ENCODE measurements around the gene RPS24. TPM values are rescaled to one million over a fixed set of nuclear protein-coding genes. Genes with fewer than 3 reads are reported as not detected.

RPS24 gene
- total and polyA plus RNA-seq, 2 of the 13 experiments (the other 11 are each of a cell fraction or from before 2014, with no cell fraction given), result 2,690 to 3,319 TPM

DNA sequence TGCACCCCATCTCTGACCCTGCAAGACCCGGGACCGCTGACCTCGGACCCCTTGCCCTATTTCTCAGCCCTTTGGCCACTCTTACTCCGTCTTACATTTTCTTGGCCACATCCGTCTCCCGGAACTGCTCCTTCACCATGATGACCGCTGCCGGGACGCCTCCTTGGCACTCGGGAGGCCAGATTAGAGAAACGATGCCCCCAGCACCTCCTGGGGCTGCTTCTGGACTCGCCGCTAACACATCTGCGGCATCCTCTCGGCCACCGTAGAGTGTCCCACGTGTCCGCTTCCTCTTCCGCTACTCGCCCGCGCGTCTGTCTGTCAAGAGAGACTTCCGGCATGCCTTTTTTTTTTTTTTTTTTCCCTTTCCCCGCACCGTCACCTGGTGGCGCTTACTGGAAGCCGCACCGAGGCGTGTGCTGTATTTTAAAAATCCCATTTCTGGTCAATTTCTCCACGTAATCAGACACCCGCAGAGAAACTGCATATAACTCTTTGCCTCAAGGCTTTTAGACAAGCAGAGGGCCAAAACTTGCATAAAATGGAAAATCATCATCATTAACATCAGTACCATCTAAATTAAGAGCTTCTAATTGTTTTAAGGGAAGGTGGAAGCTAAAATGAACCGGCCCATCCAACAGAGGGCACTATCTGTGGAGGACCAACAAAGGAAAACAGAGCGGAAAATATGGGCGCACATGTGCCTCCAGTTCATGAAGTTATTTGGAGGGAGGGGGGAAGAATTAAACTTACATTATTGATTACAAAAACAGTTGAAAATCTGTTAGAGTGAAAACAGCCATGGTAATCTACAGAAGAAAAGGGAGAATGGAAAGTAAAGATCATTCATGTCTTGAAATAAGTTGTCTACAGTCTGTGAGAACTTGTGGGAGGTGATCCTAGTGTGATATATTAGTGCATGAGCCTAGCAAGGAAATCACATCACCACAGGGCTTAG lies 4.1 kb upstream of the RPS24 start, which contains the start of gene POLR3A (continued):
- TF ChIP-seq, protein P1, sequence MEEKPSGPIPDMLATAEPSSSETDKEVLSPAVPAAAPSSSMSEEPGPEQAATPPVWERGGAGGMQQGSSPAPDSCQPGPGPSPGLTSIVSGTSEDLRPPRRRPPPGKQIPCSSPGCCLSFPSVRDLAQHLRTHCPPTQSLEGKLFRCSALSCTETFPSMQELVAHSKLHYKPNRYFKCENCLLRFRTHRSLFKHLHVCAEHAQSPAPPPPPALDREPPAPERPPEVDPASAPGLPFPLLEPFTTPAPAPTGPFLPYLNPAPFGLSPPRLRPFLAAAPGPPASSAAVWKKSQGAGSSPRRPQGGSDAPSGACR (CRISPR knock-in tag; IDR thresholded peaks at IDR 0.05), result 0 out of 2 replicates have a peak, but pooled peaks have one; percentile 54
- TF ChIP-seq ZSCAN31 (CRISPR knock-in tag; IDR thresholded peaks at IDR 0.05; ENCODE audit: low read depth) (peak; percentile 67; the same call in 1 of the 2 replicates), ZNF670 (CRISPR knock-in tag; IDR thresholded peaks at IDR 0.05; ENCODE audit: borderline replicate concordance) (no peak; the same call in 1 of the 2 replicates), NAIF1 (CRISPR knock-in tag; IDR thresholded peaks at IDR 0.05; ENCODE audit: borderline replicate concordance) (no peak), ESRRA (CRISPR knock-in tag; IDR thresholded peaks at IDR 0.05; ENCODE audit: low read depth) (peak; percentile 32; the same call in 1 of the 2 replicates), MTA1 (CRISPR knock-in tag; IDR thresholded peaks at IDR 0.05; ENCODE audit: borderline replicate concordance) (no peak), IKZF1 (IDR thresholded peaks at IDR 0.05) (no peak), ZNF713 (CRISPR knock-in tag; IDR thresholded peaks at IDR 0.05) (no peak), ZNF282 (IDR thresholded peaks at IDR 0.05; ENCODE audit: partially characterized antibody) (no peak), TBL1XR1 (IDR thresholded peaks at IDR 0.05; ENCODE audit: borderline replicate concordance, low read length, partially characterized antibody) (no peak), NFE2L1 (CRISPR knock-in tag; IDR thresholded peaks at IDR 0.05; ENCODE audit: borderline replicate concordance) (no peak), NR2F1 (CRISPR knock-in tag; IDR thresholded peaks at IDR 0.05) (peak in 1 of 2 experiments; percentile 53; a peak in 1 of 4 replicates), ZBTB7B (CRISPR knock-in tag; IDR thresholded peaks at IDR 0.05) (peak; percentile 42; the same call in 1 of the 2 replicates), TARDBP (CRISPR knock-in tag; IDR thresholded peaks at IDR 0.05) (peak; percentile 49; the same call in 1 of the 2 replicates), KLF11 (CRISPR knock-in tag; IDR thresholded peaks at IDR 0.05) (no peak), ZNF17 (CRISPR knock-in tag; IDR thresholded peaks at IDR 0.05) (no peak), ZNF34 (CRISPR knock-in tag; IDR thresholded peaks at IDR 0.05; ENCODE audit: borderline replicate concordance) (no peak), ZFP36 (IDR thresholded peaks at IDR 0.05; ENCODE audit: borderline replicate concordance, low read depth, low read length, partially characterized antibody) (no peak), KDM6A (CRISPR knock-in tag; IDR thresholded peaks at IDR 0.05; ENCODE audit: low read depth) (no peak), FOXM1 (CRISPR knock-in tag; IDR thresholded peaks at IDR 0.05) (no peak), ZNF678 (CRISPR knock-in tag; IDR thresholded peaks at IDR 0.05) (no peak), NFE2 (CRISPR knock-in tag; IDR thresholded peaks at IDR 0.05) (no peak), ZNF124 (CRISPR knock-in tag; IDR thresholded peaks at IDR 0.05) (peak; percentile 51; the same call in 1 of the 2 replicates), NFATC3 (CRISPR knock-in tag; IDR thresholded peaks at IDR 0.05) (no peak), ZNF263 (CRISPR knock-in tag; IDR thresholded peaks at IDR 0.05) (peak; percentile 54; the same call in 1 of the 2 replicates), ZFP36L2 (CRISPR knock-in tag; IDR thresholded peaks at IDR 0.05) (no peak)
- TF ChIP-seq, protein P2, sequence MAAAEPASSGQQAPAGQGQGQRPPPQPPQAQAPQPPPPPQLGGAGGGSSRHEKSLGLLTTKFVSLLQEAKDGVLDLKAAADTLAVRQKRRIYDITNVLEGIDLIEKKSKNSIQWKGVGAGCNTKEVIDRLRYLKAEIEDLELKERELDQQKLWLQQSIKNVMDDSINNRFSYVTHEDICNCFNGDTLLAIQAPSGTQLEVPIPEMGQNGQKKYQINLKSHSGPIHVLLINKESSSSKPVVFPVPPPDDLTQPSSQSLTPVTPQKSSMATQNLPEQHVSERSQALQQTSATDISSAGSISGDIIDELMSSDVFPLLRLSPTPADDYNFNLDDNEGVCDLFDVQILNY (CRISPR knock-in tag; conservative IDR thresholded peaks at IDR 0.05), result no peak
- TF ChIP-seq, protein P3, sequence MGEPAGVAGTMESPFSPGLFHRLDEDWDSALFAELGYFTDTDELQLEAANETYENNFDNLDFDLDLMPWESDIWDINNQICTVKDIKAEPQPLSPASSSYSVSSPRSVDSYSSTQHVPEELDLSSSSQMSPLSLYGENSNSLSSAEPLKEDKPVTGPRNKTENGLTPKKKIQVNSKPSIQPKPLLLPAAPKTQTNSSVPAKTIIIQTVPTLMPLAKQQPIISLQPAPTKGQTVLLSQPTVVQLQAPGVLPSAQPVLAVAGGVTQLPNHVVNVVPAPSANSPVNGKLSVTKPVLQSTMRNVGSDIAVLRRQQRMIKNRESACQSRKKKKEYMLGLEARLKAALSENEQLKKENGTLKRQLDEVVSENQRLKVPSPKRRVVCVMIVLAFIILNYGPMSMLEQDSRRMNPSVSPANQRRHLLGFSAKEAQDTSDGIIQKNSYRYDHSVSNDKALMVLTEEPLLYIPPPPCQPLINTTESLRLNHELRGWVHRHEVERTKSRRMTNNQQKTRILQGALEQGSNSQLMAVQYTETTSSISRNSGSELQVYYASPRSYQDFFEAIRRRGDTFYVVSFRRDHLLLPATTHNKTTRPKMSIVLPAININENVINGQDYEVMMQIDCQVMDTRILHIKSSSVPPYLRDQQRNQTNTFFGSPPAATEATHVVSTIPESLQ (CRISPR knock-in tag; conservative IDR thresholded peaks at IDR 0.05), result no peak

All from HepG2 (cell line).